IPS-NIHi7 (cell line): ENCODE results near the gene TEX28.
"Not testable (repeated sequence)": the region's sequence is repeated elsewhere in the genome, so short reads cannot be mapped to it uniquely, and the experiment has no call there.

Experiments used
- DNase-seq: peaks from one replicate; pipeline ENCODE4 v3.0.0; 2012; ENCODE audit warnings: mixed read lengths; ENCODE audit errors: extremely low spot score

TEX28 gene, protein sequence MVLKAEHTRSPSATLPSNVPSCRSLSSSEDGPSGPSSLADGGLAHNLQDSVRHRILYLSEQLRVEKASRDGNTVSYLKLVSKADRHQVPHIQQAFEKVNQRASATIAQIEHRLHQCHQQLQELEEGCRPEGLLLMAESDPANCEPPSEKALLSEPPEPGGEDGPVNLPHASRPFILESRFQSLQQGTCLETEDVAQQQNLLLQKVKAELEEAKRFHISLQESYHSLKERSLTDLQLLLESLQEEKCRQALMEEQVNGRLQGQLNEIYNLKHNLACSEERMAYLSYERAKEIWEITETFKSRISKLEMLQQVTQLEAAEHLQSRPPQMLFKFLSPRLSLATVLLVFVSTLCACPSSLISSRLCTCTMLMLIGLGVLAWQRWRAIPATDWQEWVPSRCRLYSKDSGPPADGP

DNA sequence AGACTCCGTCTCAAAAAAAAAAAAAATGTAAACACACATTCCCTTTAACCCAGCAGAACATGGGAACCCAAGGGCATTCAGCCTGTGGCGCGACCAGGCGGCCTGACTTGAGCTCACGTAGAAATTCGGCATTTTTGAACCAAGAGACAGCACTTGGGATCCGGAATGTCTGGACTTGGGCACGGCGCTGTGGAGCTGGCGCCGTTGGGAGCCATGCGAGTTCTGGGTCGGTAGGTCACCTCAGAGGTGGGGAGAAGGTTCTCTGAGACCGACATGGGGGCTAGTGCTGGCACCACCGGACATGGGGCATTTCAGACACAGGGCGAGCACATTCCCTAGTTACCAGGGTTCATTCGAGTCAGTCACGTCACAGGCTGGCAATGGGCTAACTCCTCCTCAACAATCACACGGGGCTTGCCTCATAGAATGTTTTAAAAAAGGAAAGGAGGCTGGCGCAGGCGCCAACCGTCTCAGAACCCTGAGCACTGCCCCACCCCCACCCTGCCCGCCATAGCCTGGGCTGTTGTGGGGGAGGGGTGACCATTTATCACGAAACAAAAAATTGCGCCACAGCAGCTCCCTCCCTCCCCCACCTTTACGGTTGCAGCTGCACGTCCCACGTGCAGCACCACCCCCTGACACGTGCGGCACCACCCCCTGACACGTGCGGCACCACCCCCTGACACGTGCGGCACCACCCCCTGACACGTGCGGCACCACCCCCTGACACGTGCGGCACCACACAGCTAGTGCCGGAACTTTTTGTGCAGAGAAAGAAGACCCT lies at the start of gene TEX28:
TSS of gene TEX28 (minus strand) at position 334 of the 784 bp plus-strand sequence. CDS start 3,007 bp downstream, outside the sequence.
- DNase-seq, result no peak

DNA sequence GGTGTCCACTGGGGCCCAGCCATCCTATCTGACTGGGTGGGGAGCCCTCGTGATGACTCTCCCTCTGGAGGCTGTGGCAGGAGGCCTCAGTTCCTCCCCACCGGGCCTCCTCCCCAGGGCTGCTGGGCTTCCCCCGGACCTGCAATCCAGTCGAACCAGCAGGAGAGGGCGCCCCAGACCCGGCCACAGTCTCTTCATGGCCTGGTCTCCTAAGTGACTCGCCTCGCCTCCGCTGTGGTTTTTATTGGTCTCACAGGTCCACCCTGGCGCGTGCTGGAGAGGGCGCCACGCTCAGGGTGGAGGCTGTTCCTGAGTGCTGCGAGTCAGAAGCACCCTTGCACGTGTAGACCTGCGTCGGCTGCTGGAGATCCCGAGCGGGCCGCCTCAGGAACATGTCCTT lies 48.7 kb upstream of the TEX28 start:
- DNase-seq, result not testable (repeated sequence)

DNA sequence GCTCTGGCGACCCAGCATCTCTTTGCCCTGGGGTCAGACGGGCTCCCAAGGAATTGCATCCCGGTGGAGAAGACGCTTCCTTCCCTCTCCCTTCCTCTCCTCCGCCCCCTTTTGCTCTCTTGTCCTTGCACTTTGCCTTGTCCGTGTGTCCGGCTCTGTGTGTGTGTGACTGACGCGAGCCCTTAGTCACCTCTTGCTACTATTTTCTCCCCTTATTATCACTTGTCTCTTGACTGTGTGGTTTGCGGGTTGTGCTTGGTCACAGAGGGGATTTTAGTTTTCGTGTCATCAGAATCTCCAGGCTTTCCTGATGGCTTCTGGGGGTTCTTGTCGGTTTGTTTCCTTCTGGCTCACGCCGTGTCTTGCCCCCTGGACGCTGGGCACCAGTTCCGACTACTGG lies 48.1 kb upstream of the TEX28 start:
- DNase-seq, result not testable (repeated sequence)

DNA sequence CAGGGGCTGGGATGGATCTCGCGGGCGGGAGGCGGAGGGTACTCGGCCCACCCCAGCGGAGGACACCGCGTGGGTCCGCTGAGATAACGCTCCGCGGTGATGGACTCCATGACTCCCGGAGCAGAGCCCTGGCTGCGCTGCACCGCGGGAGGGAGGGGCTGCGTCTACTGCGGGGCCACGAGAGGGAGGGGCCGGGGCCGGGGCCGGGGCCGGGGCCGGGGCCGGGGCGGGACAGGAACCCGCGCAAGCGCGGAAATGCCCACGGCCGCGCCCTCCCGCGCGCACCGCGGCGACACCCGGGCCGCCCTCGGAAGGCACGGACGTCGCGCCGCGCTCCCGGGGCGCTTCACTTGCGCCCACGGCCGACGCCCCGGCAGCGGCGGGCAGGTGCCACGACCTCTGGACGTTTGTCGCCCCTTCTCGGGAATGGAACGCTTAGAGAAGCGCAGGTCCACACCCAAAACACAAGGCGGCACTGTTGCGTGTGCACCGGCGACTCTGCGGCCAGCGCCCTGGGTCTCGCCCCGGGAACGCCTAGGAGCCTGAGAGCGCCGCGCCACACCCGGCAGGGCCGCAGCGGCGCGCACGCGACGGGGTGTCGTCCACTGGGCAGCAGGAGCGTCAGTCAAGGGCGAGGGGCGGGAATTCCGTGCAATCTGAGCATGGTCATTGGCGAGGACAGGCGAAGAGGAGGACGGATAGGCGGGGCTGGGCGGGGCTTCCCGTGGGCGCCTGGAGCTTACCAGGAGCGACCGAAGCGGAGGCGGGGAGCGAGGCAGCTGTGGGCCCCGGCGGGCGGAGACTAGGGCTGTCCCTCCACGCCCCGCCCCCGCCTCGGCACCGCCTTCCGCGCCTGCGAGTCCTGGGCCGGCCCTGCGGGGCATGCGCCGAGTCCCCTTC lies 46.7 kb upstream of the TEX28 start:
- not testable (repeated sequence) for DNase-seq

DNA sequence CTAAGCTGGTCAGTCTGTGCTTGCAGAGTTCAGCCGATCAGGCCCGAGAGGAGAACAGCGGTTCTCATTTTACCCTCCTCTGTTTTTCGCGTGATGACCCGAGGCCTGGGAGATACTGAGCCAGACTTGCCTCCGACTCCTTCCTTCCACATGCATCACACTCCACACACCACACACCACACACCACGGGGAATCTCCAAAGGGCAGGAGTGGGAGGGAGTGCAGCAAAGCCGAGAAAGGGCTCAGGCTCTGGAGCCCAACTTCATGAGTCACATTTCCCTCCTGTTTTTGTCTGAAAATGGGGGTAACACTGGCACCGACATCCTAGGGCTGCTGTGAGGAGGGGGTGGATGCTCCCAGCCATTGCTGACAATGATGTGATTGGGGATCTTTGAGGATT lies 39.6 kb upstream of the TEX28 start:
- no peak for DNase-seq

DNA sequence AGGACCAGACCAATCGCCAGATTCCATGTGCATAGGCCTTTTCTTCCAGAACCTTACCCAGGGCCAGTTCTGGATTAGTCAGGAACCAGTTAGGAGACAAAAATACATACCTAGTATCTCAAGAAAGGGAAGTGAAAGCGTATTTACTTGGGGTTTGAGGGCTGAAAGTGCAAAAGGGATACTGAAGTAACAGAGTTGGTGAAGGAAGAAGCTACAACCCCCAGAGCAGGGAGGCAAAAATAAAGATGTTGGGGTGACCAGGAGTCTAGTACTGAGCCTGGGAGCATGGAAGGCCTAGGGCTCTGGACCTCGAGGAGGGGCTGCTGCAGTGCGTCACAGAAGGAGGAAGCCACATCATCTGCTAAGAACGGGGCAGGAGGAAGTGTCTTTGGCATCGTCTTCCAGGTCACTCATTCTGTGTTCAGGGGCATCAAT lies 38.9 kb upstream of the TEX28 start:
- DNase-seq, result no peak

DNA sequence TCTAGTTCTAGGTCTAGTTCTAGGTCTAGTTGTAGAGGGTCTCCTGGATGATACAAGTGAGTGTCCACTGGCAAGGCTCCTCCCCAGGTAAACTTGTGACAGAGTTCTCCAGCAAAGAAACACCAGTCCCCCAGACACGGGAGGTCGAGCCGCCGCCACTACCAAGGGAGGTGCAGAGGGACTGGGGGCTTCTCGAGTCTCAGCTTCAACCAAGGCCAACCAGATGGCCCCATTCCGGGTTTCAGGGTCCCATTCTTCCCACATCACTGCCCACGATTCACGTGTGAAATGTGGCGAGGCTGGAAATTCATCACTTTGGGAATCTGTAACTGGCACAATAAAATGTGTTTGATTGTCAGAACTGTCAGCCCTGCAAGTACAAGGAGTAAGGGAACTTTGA lies 38.2 kb upstream of the TEX28 start:
- DNase-seq, result no peak

DNA sequence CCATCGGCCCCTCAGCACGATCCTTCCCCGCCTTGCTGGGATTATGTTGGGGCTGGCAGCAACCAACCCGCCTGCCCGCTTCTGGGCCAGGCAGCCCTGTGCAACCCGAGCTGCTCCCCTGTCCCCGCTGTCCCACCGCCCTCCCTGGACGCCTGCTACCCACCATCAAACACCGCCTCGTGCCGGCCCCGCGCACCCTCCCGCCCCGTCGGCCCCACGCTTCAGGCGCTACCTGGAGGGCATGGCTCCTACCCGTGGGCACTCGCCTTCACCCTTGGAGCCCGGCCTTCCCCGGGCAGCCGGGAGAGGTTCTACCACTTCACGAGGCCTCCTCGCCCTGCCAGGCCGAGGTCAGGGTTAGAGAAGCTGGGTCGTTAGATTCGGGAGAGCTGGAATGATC lies 37.6 kb upstream of the TEX28 start:
- DNase-seq, result no peak

DNA sequence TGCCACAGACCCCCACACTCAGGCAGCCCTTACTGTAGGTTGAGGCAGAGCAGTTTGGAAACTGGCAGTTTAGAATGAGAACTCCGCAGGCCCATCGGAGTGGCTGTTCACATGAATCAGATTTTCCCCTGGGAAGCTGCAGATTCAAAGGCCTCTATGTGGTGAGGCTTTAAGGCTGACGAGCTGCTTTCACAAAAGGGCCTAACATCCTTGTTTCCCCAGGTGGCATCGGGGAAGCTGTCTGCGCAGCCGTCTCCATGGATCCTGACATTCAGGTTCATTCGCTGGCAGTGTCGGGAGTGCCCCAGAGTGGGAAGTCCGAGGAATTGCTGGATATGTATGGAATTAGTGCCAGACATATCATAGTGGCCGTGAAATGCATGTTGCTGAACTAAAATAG lies 34.4 kb upstream of the TEX28 start:
- no peak for DNase-seq

DNA sequence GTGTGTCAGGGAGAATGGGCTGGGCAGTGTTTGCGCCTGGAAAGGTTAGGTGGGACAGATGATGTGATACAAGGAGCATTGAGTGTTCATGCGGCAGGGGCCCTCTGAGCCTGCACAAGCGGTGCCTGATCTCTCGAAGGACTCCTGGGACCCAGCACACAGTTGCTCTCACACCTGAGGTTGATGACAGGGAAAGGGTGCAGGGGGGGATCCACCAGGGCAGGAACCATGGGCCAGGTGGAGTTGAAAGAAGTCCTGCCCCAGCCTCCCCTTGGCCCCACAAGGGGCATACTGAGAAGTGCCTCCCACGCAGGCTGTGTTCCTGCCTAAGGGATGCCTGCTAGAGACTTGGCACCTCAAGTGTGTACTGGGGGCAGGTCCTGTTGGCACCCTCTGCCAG lies 33.7 kb upstream of the TEX28 start:
- no peak for DNase-seq

DNA sequence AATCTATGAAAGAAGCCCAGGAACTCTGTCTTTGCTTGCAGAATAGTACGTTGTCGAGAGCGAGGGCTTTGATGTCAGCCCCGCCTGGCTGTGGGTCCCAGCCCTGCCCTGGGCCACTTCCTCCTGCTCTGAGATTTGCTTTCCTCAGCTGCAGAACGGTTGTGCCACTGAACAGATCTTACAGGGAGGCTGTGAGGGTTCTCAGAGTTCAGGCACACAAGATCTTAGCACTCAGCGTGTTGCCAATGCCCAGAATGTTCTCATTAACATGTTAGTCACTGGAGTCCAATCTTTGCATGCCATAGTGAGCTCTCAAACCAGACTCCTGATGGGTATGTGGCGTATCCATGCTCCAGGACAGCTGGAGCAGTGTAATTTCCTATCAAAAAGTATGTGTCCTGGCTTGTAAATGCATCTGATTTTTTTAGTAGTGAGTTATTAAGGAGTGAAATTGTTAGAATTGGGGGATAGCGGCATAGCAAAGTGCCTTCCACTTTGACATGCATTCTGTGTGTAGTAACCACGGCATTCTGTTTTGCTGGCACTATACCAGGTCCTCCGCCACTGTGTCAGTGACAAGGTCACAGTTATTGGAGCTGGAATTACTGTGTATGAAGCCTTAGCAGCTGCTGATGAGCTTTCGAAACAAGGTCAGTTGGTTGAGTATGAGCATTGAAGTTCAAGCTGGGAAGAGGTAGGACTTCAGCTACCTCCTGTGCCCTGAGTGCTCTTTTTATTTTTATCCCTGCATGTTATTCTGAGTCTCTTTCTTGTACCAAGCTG lies 32.3 kb upstream of the TEX28 start:
- no peak for DNase-seq

DNA sequence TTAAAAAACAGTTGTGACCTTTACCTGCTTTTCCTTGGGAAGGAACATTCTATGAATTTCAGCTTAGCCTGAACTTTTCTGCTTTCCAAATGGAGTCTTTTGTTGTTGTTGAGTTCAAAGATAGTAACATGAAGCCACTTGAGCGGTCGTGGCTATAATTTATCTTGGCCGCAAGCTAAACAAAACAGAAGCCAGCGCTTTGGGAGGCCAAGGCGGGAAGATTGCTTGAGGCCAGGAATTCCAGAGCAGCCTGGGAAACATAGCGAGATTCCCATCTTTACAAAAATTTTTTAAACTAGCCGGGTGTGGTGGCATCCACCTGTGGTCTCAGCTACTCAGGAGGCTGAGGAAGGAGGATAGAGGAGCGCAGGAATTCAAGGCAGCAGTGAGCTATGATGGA lies 30.6 kb upstream of the TEX28 start:
- DNase-seq, result no peak

DNA sequence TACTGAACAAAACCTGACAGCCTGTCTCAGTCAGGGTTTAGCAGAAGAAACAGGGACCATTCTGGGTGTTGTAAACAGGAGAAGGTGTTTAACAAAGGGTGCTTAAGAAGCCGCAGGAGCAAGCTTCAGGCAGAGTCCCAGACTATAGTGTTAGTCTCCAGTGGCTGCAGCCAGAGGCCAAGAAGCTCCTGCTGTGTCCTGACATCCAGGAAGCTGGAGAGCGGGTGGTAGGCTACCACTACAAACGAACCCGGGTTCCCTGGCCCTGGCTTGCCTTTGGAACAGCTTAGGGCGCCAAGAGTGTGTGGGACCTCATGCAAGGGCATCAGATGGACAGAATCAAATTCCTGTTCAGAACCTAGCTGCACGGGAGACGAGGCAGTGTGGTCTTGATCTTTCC lies 28.6 kb upstream of the TEX28 start:
- DNase-seq, result no peak

DNA sequence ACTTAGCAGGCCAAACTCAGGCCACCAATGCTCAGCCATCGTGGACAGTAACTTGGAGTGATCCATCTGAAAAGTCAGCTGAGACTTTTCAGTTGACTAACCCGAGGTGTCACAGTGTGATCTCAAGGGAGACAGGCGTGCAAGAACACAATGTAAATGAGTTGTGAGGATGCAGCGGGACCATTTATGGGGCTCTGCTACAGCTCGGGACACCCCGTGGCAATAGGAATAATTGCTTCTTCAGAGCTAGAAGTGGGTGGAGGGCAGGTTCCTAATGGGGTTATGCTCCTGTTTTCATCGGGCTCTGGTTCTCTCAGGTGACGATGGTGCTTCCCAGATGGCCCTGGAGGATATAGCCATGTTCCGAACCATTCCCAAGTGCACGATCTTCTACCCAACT lies 28.0 kb upstream of the TEX28 start:
- no peak for DNase-seq

DNA sequence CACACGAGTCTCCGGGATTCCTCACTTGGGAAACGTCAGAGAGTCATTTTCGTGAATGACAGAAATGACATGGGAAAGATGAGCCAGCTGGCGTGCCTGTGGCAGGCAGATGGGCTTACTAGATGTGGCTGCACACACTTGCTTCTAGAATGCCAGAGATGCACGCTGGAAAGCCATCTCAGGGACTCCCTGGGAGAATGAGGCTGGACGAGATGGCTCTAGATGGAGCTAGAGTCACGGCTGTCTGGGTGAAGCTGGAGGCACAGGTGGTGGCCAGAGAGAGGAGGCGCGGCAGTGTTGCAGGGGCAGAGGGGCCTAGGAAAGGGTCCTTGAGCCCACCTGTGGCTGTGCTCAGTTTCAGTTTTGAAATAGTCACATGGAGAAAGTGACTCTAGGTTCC lies 26.7 kb upstream of the TEX28 start:
- DNase-seq, result no peak

DNA sequence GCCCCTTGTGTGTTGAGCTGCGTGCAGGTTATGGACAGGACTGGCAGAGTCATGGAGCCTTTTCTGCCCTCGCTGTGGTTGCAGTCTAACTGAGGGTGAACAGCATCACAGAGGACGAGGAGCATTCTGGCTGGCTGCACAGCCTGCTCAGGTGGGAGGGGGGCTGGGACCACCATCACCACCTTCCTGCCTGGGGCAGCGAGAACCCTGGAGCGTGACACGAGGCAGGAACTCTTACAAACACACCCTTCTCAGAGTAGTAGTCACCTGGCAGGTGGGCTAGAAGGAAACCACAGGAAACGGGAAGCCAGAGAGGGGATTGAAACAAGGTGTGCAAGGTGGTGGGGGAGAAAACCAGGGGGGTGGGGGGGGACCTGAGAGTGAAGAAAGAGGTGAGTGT lies 26.2 kb upstream of the TEX28 start:
- DNase-seq, result no peak

DNA sequence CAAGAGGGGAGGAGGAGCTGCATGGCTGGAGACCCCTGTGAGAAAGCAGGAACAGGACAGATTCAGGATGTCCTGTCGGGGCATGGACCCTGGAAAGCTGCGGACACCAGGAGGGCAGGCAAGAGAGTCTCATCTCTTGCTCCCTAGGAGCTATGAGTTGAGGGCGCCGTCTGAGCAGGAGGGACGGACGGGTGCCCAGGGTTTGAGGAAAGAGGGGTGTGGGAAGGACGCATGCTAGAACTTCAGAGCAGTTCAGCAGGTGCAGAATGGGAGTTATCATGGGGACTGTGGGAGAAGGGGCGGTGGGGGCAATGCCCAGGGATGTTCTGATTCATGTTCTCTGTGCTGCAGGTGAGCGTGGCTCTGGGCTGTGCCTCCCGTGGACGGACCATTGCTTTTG lies 25.5 kb upstream of the TEX28 start:
- no peak for DNase-seq

DNA sequence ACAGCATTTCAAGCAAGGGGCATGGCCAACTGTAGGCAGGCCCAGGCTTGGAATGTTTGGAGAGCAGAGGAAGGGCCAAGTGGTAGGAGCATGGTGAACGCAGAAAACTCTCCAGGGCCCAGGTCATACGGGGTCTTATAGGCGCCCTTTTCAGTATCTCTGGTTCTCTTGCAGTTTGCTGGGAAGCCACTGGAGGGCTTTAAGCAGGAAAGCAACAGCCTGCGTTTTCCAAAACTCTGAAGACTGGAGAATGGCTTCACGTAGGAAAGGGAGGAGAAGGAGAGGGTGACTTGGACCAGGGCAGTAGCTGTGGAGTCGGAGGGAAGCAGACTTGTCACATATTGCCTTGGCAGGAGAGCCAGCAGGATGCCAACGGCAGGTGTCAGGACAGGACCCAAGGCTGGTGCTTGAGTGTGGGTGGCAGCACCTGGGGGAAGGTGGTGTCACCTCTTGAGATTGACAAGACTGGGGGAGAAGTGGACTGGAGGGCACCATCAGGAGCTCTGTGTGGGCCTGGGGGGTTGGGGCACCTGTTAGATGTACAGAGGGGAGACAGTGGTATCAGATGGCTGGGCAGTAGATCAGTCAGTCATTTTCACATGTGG lies 22.6 kb upstream of the TEX28 start:
- peak; percentile 48 for DNase-seq

DNA sequence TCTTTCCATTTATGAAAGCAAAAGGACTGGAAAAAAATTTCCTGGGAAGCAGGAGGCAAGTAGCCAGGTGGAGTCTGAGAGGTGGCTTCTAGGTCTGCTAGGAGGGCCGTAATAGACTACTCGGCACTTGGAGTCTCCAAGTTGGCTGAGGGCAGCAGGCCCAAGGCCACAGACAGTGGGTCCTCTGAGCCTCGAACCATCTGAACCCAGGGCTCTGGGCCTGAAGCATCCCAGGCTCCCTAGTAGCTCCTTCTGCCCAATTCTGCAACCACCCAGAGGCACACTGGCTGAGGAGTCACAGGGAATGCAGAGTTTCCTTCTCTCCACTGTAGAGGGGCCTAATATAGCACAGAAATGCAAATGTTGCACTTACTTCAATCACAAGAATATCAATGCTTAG lies 20.5 kb upstream of the TEX28 start:
- DNase-seq, result no peak

DNA sequence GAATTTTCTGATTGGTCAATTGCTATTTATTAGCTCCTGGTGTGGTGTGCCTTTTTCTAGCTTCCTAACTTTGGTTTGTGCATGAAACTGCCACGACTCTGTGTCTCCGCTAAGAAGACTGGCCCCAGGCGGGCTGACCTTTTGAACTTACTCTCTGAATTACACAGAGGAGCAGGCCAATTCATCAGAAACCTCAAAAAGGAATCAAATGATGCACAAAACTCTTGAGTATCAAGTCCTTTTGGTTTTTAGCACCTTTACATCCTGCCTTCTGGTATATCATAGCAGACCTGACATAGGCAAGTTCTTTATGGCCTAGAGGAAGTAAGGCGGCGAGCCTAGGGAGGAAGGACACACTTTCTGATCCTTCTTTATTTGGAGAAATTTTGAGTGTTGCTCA lies 18.2 kb upstream of the TEX28 start:
- DNase-seq, result no peak

DNA sequence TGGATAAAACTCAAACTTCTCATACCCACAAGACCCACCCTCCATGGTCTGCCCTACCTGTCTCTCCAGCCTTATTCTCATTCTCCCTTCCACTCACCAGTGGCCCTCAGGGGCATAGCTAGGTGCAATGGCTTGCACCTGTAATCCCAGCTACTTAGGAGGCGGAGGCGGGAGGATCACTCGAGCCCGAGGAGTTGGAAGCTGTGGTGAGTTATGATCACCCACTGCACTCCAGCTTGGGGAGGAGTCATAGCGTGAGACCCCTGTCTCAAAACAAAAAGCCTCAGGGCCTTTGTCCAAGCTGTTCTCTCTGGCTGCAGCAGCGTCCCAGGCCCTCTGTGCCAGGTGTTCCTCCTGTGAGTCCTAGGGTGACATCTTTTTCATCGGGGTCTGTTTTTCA lies 17.2 kb upstream of the TEX28 start:
- no peak for DNase-seq
